GM21447 (cell line): ENCODE results near the gene HNRNPL.
"Not testable (repeated sequence)": the region's sequence is repeated elsewhere in the genome, so short reads cannot be mapped to it uniquely, and the experiment has no call there.

Experiments used
- ATAC-seq: cut with Tn5 transposase; IDR thresholded peaks from one replicate; pipeline ENCODE4 v1.9.1; 2021; ENCODE audit not compliant: unreplicated experiment

Gene HNRNPL

DNA sequence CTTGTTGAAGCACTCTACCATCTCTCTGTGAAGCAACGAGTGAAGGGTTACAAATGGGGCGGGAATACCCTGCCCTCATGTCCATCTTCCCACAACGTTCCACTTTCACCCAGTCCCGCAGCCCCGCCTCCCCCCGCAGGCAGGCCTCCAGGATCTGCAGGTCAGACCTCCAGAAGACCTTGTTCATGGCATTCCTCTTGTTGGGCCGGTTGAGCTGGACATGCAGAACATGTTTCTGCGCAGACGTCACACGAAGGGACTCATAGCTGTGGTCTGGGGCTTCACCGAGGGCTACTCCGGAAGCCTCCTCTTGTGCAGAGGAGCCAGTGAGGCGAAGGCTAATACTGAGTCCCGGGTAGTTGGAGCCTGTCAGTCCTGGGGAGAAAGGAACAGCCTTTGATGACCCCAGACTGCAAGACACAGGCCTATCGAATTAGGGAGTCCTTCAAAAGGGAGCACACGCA lies 18.6 kb downstream of the HNRNPL start:
- peak; percentile 59 for ATAC-seq

DNA sequence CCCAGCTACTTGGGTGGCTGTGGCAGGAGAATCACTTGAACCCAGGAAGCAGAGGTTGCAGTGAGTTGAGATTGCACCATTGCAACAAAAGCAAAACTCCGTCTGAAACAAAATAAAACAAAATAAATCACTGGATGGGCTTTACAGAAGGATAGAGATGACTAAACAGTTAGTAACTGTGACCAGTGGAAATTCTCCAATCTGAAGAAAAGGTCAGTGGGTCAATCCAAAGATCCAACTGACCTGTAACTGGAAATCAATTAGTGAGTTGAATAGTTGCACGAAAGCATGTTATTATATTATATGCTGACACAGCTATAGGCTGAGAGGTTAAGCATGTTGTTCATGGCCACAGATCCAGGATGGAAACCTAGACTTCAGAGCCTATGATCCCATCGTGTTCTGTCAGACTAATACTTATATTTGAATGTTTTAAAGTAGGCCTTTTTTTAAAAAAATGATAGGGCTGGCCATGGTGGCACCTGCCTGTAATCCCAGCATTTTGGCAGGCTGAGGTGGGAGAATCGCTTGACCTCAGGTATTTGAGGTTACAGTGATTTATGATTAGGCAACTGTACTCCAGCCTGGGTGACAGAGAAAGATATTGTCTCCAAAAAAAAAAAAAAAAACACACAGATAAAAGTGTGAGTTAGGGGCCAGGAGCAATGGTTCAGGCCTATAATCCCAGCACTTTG lies 19.6 kb downstream of the HNRNPL start:
- no peak for ATAC-seq

DNA sequence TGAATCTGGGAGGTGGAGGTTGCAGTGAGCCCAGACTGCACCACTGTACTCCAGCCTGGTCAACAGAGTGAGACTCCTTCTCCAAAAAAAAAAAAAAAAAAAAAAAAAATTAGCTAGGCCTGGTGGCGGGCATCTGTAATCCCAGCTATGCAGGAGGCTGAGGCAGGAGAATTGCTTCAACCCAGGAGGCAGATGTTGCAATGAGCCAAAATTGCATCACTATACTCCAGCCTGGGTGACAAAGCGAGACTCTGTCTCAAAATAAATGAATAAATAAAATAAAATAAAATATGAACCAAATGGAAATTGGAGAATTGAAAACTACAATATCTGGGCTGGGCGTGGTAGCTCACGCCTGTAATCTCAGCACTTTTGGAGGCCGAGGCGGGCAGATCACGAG lies 20.6 kb downstream of the HNRNPL start:
- ATAC-seq = not testable (repeated sequence)

GRCh38 chr19:38826856-38827551 lies 22.8 kb downstream of the HNRNPL start:
- ATAC-seq = no peak

DNA sequence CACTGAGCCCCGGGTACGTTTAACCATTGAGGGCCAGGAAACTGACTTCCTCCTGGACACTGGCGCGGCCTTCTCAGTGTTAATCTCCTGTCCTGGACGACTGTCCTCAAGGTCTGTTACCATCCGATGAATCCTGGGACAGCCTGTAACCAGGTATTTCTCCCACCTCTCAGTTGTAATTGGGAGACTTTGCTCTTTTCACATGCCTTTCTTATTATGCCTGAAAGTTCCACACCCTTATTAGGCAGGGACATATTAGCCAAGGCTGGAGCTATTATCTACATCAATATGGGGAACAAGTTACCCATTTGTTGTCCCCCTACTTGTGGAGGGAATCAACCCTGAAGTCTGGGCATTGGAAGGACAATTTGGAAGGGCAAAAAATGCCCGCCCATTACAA lies 23.9 kb downstream of the HNRNPL start:
- not testable (repeated sequence) for ATAC-seq

DNA sequence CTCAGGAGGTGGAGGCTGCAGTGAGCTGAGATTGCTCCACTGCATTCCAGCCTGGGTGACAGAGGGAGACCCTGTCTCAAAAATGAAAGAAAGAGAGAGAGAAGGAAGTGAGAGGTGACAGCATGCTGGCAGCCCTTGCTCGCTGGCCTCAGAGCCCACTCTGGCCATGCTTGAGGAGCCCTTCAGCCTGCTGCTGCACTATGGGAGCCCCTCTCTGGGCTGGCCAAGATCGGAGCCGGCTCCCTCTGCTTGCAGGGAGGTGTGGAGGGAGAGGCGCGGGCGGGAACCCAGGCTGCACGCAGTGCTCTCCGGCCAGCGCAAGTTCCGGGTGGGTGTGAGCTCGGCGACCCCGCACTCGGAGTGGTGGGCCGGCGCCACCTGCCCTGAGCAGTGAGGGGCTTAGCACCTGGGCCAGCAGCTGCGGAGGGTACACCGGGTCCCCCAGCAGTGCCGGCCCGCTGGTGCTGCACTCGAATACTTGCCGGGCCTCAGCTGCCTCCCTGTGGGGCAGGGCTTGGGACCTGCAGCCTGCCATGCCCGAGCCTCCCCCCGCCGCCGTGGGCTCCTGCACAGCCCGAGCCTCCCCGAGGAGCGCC lies 28.5 kb downstream of the HNRNPL start:
- not testable (repeated sequence) for ATAC-seq

DNA sequence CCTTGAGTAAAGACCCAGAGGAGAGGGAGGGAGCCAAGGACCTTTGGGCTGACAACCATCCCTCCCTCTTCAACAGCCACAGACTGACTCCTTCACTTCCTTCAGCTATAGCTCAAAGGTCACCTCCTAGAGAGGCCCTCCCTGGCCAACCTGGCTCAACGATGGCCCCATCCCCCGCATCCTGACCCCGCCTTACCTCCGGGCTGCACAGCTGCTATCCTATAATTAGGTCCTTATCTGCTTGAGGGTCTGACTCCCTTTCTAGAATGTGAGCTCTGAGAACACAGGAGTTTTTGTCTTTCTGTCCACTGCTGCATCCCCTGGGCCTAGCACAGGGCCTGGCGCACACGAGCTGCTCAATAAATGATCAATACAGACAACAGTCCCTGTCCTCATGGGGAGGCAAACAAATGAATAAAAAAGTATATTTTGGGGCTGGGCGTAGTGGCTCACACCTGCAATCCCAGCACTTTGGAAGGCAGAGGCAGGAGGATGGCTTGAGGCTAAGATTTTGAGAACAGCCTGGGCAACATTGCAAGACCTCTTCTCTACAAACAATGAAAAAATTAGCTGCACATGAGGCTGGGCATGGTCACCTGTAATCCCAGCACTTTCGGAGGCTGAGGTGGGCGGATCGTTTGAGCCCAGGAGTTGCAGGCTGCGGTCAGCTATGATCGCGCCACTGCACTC lies 30.4 kb downstream of the HNRNPL start:
- no peak for ATAC-seq

GRCh38 chr19:38817081-38817480 lies 32.7 kb downstream of the HNRNPL start:
- ATAC-seq = no peak

GRCh38 chr19:38816131-38816750 lies 33.5 kb downstream of the HNRNPL start:
- no peak for ATAC-seq

GRCh38 chr19:38815059-38816001 lies 34.5 kb downstream of the HNRNPL start:
- no peak for ATAC-seq

GRCh38 chr19:38813932-38814331 lies 35.9 kb downstream of the HNRNPL start:
- ATAC-seq = not testable (repeated sequence)

GRCh38 chr19:38813323-38813722 lies 36.5 kb downstream of the HNRNPL start:
- no peak for ATAC-seq

DNA sequence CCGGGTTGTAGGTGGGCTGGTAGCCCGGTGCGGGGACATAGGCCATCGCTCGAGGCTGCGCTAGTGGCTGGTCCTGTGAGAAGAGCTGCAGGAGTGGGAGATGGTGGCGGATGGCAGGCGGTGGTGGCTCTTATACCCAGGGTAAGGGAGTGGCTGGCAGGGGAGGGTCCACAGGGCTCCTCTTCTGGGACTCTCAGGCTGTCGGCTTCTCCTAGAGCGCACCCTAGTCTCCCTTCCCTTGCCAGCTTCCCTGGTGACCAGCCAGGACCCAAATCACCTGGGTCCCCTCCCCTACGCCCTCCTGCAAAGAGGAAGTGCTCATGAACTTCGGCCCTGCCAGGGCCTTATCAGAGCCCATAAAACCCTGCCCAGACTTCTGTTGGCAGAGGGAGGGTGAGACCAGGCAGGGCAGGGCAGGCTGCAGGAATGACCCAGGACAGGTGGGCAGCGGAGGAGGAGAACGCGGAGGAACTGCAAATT lies 36.9 kb downstream of the HNRNPL start, which contains the start of gene LGALS4:
TSS of gene LGALS4 (minus strand) at position 105 of the 480 bp plus-strand sequence. CDS start at position 46, 59 bp downstream.
- no peak for ATAC-seq

- no peak for ATAC-seq
Observed at GRCh38 chr19:38812009-38812840, 37.6 kb downstream of the HNRNPL start.

DNA sequence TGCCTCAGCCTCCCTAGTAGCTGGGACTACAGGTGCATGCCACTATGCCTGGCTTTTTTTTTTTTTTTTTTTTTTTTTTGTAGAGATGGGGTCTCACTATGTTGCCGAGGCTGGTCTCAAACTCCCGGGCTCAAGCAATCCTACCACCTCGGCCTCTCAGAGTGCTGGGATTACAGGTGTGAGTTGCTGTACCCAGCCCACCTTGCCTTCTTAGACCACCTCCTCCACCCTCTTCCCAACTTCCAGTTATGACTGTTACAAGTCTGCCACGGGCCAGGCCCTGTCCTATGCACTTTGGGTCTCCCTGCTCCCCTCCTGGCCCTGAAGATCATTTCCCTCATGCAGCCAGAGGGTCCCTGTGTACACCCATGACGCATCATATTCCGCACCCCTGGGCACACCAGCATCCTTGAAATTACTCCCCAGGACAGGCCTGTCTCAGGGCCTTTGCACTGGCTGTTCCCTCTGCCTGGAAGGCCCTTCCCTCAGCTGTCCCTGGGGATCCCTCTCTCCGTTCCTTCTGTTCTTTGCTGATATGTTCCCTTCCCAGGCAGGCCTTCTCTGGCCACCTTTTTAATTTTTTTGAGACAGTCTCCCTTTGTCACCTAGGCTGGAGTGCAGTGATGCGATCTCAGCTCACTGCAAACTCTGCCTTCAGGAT lies 40.1 kb downstream of the HNRNPL start:
- no peak for ATAC-seq

DNA sequence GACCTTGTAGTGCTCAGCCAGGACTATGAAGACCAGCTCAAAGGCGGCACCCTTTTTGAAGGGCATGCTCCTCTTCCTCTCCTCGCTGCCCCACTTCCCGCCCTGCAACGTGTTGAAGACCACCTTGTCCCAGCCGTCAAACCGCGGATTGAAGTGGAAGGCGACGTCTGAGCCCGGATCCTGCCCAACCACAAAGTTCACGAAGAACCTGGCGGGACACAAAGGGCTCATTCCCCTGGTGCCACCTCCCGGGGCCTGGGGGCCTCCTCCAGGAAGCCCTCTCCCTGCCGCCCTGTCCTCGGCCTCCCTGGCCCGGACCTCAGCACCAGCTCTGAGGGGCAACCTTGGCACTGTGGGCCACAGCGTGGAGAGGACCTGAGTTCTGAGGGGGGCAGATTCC lies 41.0 kb downstream of the HNRNPL start:
- ATAC-seq = no peak

- not testable (repeated sequence) for ATAC-seq
Observed at GRCh38 chr19:38807374-38808098, 42.2 kb downstream of the HNRNPL start.

GRCh38 chr19:38806371-38806770 lies 43.4 kb downstream of the HNRNPL start:
- ATAC-seq = no peak
